ENCODE data around the gene MAPRE2. TPM values are rescaled to one million over a fixed set of nuclear protein-coding genes. Genes with fewer than 3 reads are reported as not detected.

Gene MAPRE2
- 42.2 TPM for polyA plus RNA-seq (2012; ENCODE audit: insufficient read depth, insufficient read length, low read depth)

DNA sequence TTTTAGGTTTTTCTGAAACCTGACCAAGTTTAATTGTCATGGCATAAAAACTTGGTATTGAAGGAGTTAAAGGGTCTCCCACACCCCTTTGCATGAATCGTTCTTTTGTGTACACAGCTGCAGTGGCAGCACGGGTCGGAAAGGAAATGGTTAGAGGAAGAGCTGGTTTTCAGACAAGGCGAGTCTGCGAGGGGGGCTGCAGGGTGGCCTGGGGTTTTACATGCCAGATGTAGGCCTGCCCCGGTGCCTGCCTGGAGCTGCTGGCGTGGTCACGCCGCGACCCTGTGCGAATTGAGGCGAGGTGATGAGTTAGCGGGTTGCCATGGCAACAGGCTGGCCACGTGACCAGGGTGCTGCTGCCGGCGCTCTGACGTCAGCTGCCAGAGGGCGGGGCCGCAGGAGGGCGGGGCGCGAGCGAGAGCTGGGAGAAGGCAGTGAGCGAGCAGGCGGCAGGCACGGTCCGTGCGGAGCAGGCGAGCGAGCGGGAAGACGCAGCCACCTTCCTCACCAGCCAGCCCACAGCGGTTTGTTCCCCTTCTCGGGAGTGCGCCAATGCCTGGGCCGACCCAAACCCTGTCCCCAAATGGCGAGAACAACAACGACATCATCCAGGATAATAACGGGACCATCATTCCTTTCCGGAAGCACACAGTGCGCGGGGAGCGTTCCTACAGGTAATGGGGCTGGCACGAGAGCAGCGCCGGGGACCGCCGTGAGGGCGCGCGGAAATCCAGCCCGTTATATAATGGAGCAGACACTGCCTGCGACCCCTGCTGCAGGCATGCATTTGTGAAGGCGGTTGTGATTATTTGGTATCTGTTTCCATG is at the start of gene MAPRE2:
TSS of gene MAPRE2 (plus strand) at position 426 of the 827 bp plus-strand sequence. CDS start at position 553, 127 bp downstream.
- peak; percentile 97 for DNase-seq
- Histone ChIP-seq H3K4me1 (peaks cover 5% of the 10 kb centered on the region), H3K27me3 (no peaks in the 10 kb centered on the region), H3K4me3 (ENCODE audit: low read depth, low read length) (peak within 1 kb of the TSS; percentile 87), H3K9me3 (no peaks in the 10 kb centered on the region), H3K36me3 (no peaks in the 10 kb centered on the region)
- no peak for TF ChIP-seq CTCF (IDR thresholded peaks at IDR 0.05; ENCODE audit: low read depth, low read length)

DNA sequence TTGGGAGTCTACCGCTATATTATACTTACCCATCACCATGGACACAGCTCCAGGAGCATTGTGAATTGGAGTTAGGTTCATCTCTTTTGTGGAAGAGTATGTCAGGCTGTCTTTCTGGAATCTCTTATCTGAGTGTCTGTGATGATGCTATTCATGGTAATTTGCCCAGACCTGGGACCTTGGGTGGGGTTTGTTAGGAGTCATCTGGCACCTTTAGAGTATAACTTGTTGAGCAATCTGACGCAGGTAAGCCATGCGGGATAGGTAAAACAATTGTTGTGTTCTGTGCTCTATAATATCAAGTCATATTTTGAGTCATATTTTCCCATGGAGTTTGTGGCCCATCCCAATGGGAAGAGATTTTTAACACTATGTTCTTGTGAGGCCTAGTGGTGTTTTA is 49.7 kb upstream of the MAPRE2 start:
- no peaks in the 10 kb centered on the region for H3K4me1 ChIP-seq
- H3K27me3 ChIP-seq, result no peaks in the 10 kb centered on the region
- no peak for TF ChIP-seq CTCF (IDR thresholded peaks at IDR 0.05; ENCODE audit: low read depth, low read length)
- no peaks in the 10 kb centered on the region for H3K9me3 ChIP-seq
- H3K36me3 ChIP-seq, result no peaks in the 10 kb centered on the region
- H3K4me3 ChIP-seq (ENCODE audit: low read depth, low read length), result no peak overlapping the region
- DNase-seq, result no peak

DNA sequence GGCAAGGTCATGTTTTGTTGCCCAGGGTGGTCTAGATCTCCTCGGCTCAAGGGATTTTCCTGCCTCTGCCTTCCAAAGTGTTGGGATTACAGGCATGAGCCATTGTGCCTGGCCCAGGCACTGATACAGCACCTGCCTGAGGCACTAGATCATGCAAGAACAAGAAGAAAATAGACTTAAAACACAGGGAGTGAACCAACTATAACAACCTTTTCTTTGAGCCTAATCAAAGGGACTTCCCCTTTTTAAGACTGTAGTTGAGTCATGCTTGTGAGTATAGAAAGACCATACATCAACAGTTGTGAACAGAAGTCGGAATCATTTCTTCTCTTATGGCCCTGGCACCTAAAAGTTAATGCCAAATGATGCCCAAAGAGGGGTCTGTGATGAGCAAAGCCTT is 47.9 kb upstream of the MAPRE2 start:
- Histone ChIP-seq H3K9me3 (no peaks in the 10 kb centered on the region), H3K4me1 (no peaks in the 10 kb centered on the region), H3K36me3 (no peaks in the 10 kb centered on the region), H3K27me3 (no peaks in the 10 kb centered on the region), H3K4me3 (ENCODE audit: low read depth, low read length) (no peak overlapping the region)
- DNase-seq, result no peak
- TF ChIP-seq CTCF (IDR thresholded peaks at IDR 0.05; ENCODE audit: low read depth, low read length), result no peak

DNA sequence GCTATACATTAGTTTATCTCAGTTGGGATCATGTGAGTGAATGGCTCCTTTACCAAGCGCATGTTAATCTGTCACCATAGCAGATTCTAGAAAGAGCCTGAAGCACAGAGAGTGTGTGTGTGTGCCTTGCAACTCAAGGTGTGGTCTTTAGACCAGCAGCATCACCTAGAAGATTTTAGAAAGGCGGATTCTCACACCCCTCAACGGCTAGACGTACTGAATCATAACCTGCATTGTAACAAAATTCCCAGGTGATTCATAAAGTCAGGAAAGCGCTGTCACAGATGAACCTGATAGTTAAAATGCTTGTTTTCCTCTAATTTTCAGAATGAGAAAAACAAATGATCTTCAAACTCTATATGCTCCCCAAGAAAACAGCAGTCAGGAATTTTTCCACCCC is 45.5 kb upstream of the MAPRE2 start:
- Histone ChIP-seq H3K36me3 (no peaks in the 10 kb centered on the region), H3K9me3 (no peaks in the 10 kb centered on the region), H3K27me3 (no peaks in the 10 kb centered on the region), H3K4me1 (no peaks in the 10 kb centered on the region), H3K4me3 (ENCODE audit: low read depth, low read length) (no peak overlapping the region)
- no peak for DNase-seq
- no peak for TF ChIP-seq CTCF (IDR thresholded peaks at IDR 0.05; ENCODE audit: low read depth, low read length)

GRCh38 chr18:34998661-34999060 is 42.6 kb upstream of the MAPRE2 start:
- H3K27me3 ChIP-seq, result no peaks in the 10 kb centered on the region
- no peak overlapping the region for H3K4me3 ChIP-seq (ENCODE audit: low read depth, low read length)
- no peak for DNase-seq
- H3K9me3 ChIP-seq, result no peaks in the 10 kb centered on the region
- H3K4me1 ChIP-seq, result no peaks in the 10 kb centered on the region
- no peaks in the 10 kb centered on the region for H3K36me3 ChIP-seq
- TF ChIP-seq CTCF (IDR thresholded peaks at IDR 0.05; ENCODE audit: low read depth, low read length), result no peak

GRCh38 chr18:34999756-35000289 is 41.4 kb upstream of the MAPRE2 start:
- peak; percentile 22 for DNase-seq
- no peaks in the 10 kb centered on the region for H3K4me1 ChIP-seq

More at GRCh38 chr18:34999756-35000289, 41.4 kb upstream of the MAPRE2 start:
- no peaks in the 10 kb centered on the region for H3K36me3 ChIP-seq
- no peaks in the 10 kb centered on the region for H3K27me3 ChIP-seq
- no peaks in the 10 kb centered on the region for H3K9me3 ChIP-seq
- H3K4me3 ChIP-seq (ENCODE audit: low read depth, low read length), result no peak overlapping the region
- TF ChIP-seq CTCF (IDR thresholded peaks at IDR 0.05; ENCODE audit: low read depth, low read length), result no peak

All from BE2C (cell line).